Thyroid gland (tissue), 4 donors: Measurements from ENCODE around the gene LMAN2L. TPM values are rescaled to one million over a fixed set of nuclear protein-coding genes. Genes with fewer than 3 reads are reported as not detected.
"Not testable (repeated sequence)": the region's sequence is repeated elsewhere in the genome, so short reads cannot be mapped to it uniquely, and the experiment has no call there.

Experiments
- DNase-seq, 2 donors: peaks; one replicate each; pipeline ENCODE4 v3.0.0-alpha.2; 2019
- H3K27ac ChIP-seq, 3 donors: fragments of 200-600 bp; sonication (generic); 1 replicate in 2 of 3; 2 replicates in 1 of 3; pipeline ENCODE4 v1.5.1; 2016 to 2019; ENCODE audit warnings: mild to moderate bottlenecking in 1 of 3, moderate library complexity in 1 of 3
- H3K27me3 ChIP-seq: fragments of 200-600 bp; sonication (generic); one replicate; pipeline ENCODE4 v1.5.1; 2019
- H3K36me3 ChIP-seq, 2 donors: fragments of 200-600 bp; sonication (generic); one replicate each; pipeline ENCODE4 v1.5.1; 2016 to 2019
- H3K4me1 ChIP-seq, 2 donors: fragments of 200-600 bp; sonication (generic); one replicate each; pipeline ENCODE4 v1.5.1; 2017 to 2019
- H3K4me3 ChIP-seq, 3 donors: fragments of 200-600 bp; sonication (generic); replicated peaks in 1 of 3; 1 replicate in 2 of 3; 2 replicates in 1 of 3; pipeline ENCODE4 v1.5.1; 2016; ENCODE audit warnings: mild to moderate bottlenecking in 1 of 3
- H3K9me3 ChIP-seq: fragments of 200-600 bp; sonication (generic); one replicate; pipeline ENCODE4 v1.5.1; 2017
- POLR2A ChIP-seq, 2 donors: fragments of 450-650 bp; IDR thresholded peaks; one replicate each; pipeline ENCODE4 v1.6.1; 2017; ENCODE audit warnings: antibody characterized with exemption in 2 of 2, mild to moderate bottlenecking in 2 of 2, moderate library complexity in 1 of 2
- WGBS, 2 donors: methylation state at CpG; one replicate each; pipeline ENCODE4 v1.1.5; 2017; 5-methylcytosine and 5-hydroxymethylcytosine counted together
- intact Hi-C: fragments of 100-400 bp; cut with DNase I; formaldehyde crosslinking; loops from one replicate; pipeline ENCODE4 v1.15.1; 2023
- total RNA-seq, 4 donors: library from RNA; depleted of rRNA; stranded (reverse); fragments of >200 nt; gene quantifications; one replicate each; pipeline ENCODE4 v1.2.3, GENCODE V29; 2016
- TF ChIP-seq, protein P1 (sequence below), 6 experiments: fragments of 200-600 bp in 3 of 6; fragments of 450-650 bp in 3 of 6; sonication (generic) in 3 of 6; IDR thresholded peaks; one replicate each; pipeline ENCODE4 v1.5.1; 2016 to 2019; ENCODE audit warnings: antibody characterized with exemption in 6 of 6, mild to moderate bottlenecking in 2 of 6, inconsistent platforms in 1 of 6, moderate library complexity in 1 of 6

LMAN2L gene
- total RNA-seq, 4 donors from 2014 or later: 22.8 to 32.9 (median 29.2) TPM

DNA sequence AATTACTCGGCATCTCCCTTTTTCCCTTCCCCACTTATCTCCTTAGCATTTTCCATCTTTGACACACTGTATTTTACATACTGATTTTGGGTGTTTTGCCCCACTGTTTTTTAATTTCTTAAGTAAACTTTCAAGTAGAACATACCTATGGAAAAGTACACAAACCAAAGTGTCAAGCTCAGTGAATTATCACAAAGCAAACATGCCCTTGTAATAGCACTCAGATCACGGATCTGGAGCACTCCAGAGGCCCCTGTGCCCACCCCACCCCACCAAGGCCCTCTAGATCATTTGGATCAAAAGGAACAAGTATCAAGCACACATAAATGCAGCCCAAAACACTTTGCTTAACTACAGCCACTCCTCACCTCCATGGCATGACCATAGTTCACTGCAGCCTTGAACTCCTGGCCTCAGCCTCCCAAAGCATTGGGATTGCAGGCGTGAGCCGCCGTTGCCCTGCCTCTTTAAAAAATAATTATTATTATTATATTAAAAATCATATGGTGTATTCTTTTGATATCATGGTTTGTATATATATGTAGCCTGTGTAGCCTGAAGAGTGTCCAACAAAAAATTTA lies 59.2 kb downstream of the LMAN2L start:
- Histone ChIP-seq H3K36me3 (no peaks in the 10 kb centered on the region), H3K9me3 (no peaks in the 10 kb centered on the region), H3K27ac (peak overlapping the region; percentile 1 to 48 (median 32)), H3K4me1 (peaks cover 7 to 11% of the 10 kb centered on the region in 2 donors), H3K4me3 (no peak overlapping the region), H3K27me3 (no peaks in the 10 kb centered on the region)
- WGBS, 2 donors: 66% methylated on average over 5 of the region's 5 CpGs
- no peak for DNase-seq
- TF ChIP-seq, protein P1, sequence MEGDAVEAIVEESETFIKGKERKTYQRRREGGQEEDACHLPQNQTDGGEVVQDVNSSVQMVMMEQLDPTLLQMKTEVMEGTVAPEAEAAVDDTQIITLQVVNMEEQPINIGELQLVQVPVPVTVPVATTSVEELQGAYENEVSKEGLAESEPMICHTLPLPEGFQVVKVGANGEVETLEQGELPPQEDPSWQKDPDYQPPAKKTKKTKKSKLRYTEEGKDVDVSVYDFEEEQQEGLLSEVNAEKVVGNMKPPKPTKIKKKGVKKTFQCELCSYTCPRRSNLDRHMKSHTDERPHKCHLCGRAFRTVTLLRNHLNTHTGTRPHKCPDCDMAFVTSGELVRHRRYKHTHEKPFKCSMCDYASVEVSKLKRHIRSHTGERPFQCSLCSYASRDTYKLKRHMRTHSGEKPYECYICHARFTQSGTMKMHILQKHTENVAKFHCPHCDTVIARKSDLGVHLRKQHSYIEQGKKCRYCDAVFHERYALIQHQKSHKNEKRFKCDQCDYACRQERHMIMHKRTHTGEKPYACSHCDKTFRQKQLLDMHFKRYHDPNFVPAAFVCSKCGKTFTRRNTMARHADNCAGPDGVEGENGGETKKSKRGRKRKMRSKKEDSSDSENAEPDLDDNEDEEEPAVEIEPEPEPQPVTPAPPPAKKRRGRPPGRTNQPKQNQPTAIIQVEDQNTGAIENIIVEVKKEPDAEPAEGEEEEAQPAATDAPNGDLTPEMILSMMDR (IDR thresholded peaks at IDR 0.05): no peak
- TF ChIP-seq POLR2A (IDR thresholded peaks at IDR 0.05): no peak
- intact Hi-C loops: no loop called here

DNA sequence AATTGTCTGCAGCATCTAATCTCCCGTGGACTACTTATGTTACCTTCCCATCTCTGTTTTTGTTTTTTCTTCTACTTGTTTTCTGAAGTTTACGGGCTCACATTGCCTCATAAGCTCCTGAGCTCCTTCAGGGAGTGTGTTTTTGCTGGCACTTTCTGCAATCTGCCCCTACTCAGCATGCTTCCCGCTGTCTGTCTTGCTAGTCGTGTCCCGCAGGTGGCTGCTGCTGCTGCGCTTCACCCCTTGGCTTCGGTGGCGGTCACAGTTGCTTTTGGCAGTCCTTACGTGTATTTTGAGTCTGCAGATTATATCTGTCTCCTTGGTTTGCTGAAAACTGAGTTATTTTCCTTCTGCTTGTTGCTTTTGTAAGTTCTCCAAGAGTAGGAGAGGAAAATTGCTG lies 60.0 kb downstream of the LMAN2L start:
- Histone ChIP-seq H3K4me3 (no peak overlapping the region), H3K27me3 (no peaks in the 10 kb centered on the region), H3K27ac (peak overlapping the region in 1 of 3 donors; percentile 48), H3K9me3 (no peaks in the 10 kb centered on the region), H3K4me1 (peaks cover 7 to 10% of the 10 kb centered on the region in 2 donors), H3K36me3 (no peaks in the 10 kb centered on the region)
- intact Hi-C loops: no loop called here
- TF ChIP-seq, protein P1 (IDR thresholded peaks at IDR 0.05): peak in 2 of 6 experiments; percentile 30 to 39
- TF ChIP-seq POLR2A (IDR thresholded peaks at IDR 0.05): no peak
- 10 to 23% methylated on average over 9 of the region's 9 CpGs for WGBS, 2 donors
- DNase-seq: peak; percentile 80 to 81

DNA sequence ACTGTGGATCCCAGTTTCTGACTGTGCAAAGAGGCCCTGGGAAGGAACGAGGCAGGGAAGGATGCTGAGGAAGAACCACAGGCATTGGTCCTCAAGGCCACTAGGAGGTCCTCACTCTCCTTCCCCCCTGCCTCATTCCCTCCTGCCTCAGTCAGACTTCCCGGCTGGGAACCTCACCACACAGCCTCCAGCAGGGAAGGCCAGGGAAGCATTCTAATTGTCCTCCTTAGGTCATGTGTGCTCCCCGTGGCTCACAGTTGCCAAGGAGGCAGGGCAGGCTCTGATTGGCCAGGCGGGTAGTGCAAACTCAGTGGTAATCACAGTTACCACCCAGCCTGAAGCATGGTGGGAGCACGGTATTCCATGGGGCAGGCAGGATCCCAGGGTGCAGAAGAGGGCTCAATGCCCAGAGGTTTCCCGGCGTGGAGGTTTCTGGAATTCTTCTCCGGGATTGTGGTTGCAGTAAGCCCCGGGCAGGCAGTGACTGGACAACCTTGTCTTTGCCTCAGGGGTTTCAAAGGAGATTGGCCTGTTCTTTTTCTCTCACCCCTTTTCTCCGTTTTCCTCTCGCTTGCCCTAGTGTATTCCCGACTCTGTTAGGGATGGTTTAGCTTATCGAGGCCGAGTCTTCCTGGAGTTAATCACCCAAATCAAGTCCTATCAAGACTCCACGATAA lies 70.2 kb downstream of the LMAN2L start:
- Histone ChIP-seq H3K9me3 (no peaks in the 10 kb centered on the region), H3K27ac (no peak overlapping the region), H3K4me1 (no peaks in the 10 kb centered on the region), H3K4me3 (no peak overlapping the region), H3K27me3 (no peaks in the 10 kb centered on the region), H3K36me3 (no peaks in the 10 kb centered on the region)
- WGBS, 2 donors: 87% methylated on average over 15 of the region's 15 CpGs
- intact Hi-C loops: no loop called here
- no peak for TF ChIP-seq POLR2A (IDR thresholded peaks at IDR 0.05)
- TF ChIP-seq, protein P1 (IDR thresholded peaks at IDR 0.05): no peak
- DNase-seq: no peak

DNA sequence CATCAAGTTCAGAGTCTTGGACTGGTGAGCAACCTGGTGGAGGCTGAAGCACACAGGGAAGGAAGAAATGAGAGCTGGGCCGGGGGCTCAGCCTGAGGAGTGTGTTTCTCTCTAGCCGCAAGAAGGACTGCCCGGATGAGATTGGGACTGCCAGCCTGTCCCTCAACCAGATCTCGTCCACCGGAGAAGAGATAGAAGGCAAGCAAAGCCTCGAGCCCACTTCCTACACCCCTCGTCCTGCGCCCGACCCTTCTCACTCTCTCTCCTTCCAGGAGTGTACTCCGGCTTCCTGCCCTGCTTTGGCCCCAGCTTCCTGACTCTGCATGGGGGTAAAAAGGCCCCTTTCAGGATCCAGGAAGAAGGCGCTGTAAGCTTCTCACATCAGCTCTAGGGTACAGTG lies 71.1 kb downstream of the LMAN2L start:
- WGBS, 2 donors: 74 to 76% methylated on average over 11 of the region's 11 CpGs
- Histone ChIP-seq H3K27me3 (no peaks in the 10 kb centered on the region), H3K9me3 (no peaks in the 10 kb centered on the region), H3K4me3 (no peak overlapping the region), H3K27ac (no peak overlapping the region), H3K36me3 (no peaks in the 10 kb centered on the region), H3K4me1 (no peaks in the 10 kb centered on the region)
- no peak for DNase-seq
- intact Hi-C loops: no loop called here
- TF ChIP-seq, protein P1 (IDR thresholded peaks at IDR 0.05): no peak
- TF ChIP-seq POLR2A (IDR thresholded peaks at IDR 0.05): no peak

DNA sequence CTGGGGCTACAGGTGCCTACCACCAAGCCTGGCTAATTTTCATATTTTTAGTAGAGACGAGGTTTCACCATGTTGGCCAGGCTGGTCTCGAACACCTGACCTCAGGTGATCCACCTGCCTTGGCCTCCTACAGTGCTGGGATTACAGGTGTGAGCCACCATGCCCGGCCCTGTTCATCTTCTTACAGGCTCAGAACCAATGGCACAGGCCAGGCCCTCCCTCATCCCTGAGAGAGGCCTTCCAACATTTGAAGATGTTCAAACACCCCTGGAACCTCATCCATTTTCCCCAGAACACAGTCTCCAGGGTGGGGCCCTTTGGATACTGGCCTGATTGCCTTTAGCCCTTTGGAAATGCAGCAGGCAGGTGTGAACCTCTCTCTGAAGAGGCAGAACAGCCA lies 74.1 kb downstream of the LMAN2L start:
- H3K27me3 ChIP-seq, H3K27ac ChIP-seq, intact Hi-C loops, H3K9me3 ChIP-seq, H3K4me3 ChIP-seq, H3K36me3 ChIP-seq, H3K4me1 ChIP-seq, DNase-seq: not testable (repeated sequence)
- 90 to 95% methylated on average over 3 of the region's 3 CpGs for WGBS, 2 donors
